ENCODE data around the gene SFXN5. TPM values are rescaled to one million over a fixed set of nuclear protein-coding genes. Genes with fewer than 3 reads are reported as not detected.
A peak's percentile ranks its signal among the peaks of the same experiment; 100 is the strongest.

Gene SFXN5
- polyA plus RNA-seq, 2 of the 4 experiments (the other 2 are of a cell fraction), result 16.7 to 19.6 TPM

GRCh38 chr2:73091164-73091563 is 19.7 kb upstream of the SFXN5 start (continued):
- no peak for TF ChIP-seq EP300 (IDR thresholded peaks at IDR 0.05)
- TF ChIP-seq PHF8 (IDR thresholded peaks at IDR 0.05; ENCODE audit: borderline replicate concordance, low read depth), result no peak
- no peak for TF ChIP-seq BHLHE40 (IDR thresholded peaks at IDR 0.05; ENCODE audit: low read depth, low read length)
- TF ChIP-seq TP53 (CRISPR knock-in tag; IDR thresholded peaks at IDR 0.05), result no peak

- peak; percentile 80 to 81 for ATAC-seq
- POLR2A ChIA-PET, result interaction anchor here (1.5 kb wide), 1 partner anchor 23 kb away, joined by 5 read pairs; the partner anchor contains the start of gene RAB11FIP5
- Histone ChIP-seq H3K4me3 (no peak overlapping the region), H3K4me1 (peaks cover 18% of the 10 kb centered on the region), H3K9me3 (no peaks in the 10 kb centered on the region), H3K4me2 (peak overlapping the region; percentile 30; the same call in 2 of the 3 replicates), H3K27ac (peak overlapping the region; percentile 60 to 63)
- CTCF ChIA-PET, result interaction anchor here (0.5 to 18.7 kb wide), 12 partner anchors 15 to 390 kb away, joined by 3 to 500 read pairs (median 6); partner anchors contain the start of genes SFXN5 and SMYD5
- WGBS (ENCODE audit: missing lambda C conversion rate), result 83% methylated on average over 11 of the region's 11 CpGs
- no peak for FAIRE-seq
- no peak for TF ChIP-seq TFCP2L1 (CRISPR knock-in tag; IDR thresholded peaks at IDR 0.05)
- 0 out of 2 replicates have a peak, but pooled peaks have one; percentile 19 for TF ChIP-seq FOSL2 (IDR thresholded peaks at IDR 0.05)
- peak; percentile 76 for TF ChIP-seq FOSL2 (CRISPR knock-in tag; IDR thresholded peaks at IDR 0.05)
- DNase-seq (ENCODE audit: low read depth in 1 of 2, low spot score in 1 of 2), result peak; percentile 59 to 83
These were observed 17.9 kb upstream of the SFXN5 start for GRCh38 chr2:73089270-73090030.

GRCh38 chr2:73088703-73089102 is 17.2 kb upstream of the SFXN5 start:
- Histone ChIP-seq H3K9me3 (no peaks in the 10 kb centered on the region), H3K4me2 (no peak overlapping the region), H3K4me1 (peaks cover 18% of the 10 kb centered on the region), H3K27ac (peak overlapping the region in 1 of 2 experiments; percentile 60; a peak in 3 of 6 replicates), H3K4me3 (no peak overlapping the region)
- no peak for FAIRE-seq
- POLR2A ChIA-PET, result interaction anchor here (1.5 kb wide), 1 partner anchor 24 kb away, joined by 5 read pairs; the partner anchor contains the start of gene RAB11FIP5
- TF ChIP-seq ATOH8 (CRISPR knock-in tag; IDR thresholded peaks at IDR 0.05; ENCODE audit: low read depth) (no peak), REST (IDR thresholded peaks at IDR 0.05) (no peak), ELK1 (IDR thresholded peaks at IDR 0.05; ENCODE audit: low read depth, low read length) (no peak), RNF2 (IDR thresholded peaks at IDR 0.05; ENCODE audit: borderline replicate concordance, low read depth) (no peak), USF2 (IDR thresholded peaks at IDR 0.05) (no peak), TFCP2L1 (CRISPR knock-in tag; IDR thresholded peaks at IDR 0.05) (no peak), JUNB (IDR thresholded peaks at IDR 0.05) (no peak), PBX3 (IDR thresholded peaks at IDR 0.05) (no peak), MYC (IDR thresholded peaks at IDR 0.05; ENCODE audit: borderline replicate concordance, low read length) (no peak), RAD21 (conservative IDR thresholded peaks at IDR 0.05 in 1 of 2, IDR thresholded peaks at IDR 0.05 in 1 of 2) (no peak), EHF (CRISPR knock-in tag; IDR thresholded peaks at IDR 0.05) (no peak), E2F6 (IDR thresholded peaks at IDR 0.05; ENCODE audit: borderline replicate concordance, low read depth) (no peak)
- DNase-seq (ENCODE audit: low read depth in 1 of 2, low spot score in 1 of 2), result no peak
- WGBS (ENCODE audit: missing lambda C conversion rate), result 91% methylated on average over 14 of the region's 14 CpGs
- CTCF ChIA-PET, result interaction anchor here (1.1 to 18.7 kb wide), 13 partner anchors 15 to 194 kb away, joined by 3 to 500 read pairs (median 7); partner anchors contain the start of genes SFXN5 and SMYD5
- no peak for ATAC-seq
